ENCODE results near the gene GSDME. TPM values are rescaled to one million over a fixed set of nuclear protein-coding genes. Genes with fewer than 3 reads are reported as not detected.

The GSDME gene
- 50.2 and 60.3 TPM in 2 replicates for total RNA-seq

DNA sequence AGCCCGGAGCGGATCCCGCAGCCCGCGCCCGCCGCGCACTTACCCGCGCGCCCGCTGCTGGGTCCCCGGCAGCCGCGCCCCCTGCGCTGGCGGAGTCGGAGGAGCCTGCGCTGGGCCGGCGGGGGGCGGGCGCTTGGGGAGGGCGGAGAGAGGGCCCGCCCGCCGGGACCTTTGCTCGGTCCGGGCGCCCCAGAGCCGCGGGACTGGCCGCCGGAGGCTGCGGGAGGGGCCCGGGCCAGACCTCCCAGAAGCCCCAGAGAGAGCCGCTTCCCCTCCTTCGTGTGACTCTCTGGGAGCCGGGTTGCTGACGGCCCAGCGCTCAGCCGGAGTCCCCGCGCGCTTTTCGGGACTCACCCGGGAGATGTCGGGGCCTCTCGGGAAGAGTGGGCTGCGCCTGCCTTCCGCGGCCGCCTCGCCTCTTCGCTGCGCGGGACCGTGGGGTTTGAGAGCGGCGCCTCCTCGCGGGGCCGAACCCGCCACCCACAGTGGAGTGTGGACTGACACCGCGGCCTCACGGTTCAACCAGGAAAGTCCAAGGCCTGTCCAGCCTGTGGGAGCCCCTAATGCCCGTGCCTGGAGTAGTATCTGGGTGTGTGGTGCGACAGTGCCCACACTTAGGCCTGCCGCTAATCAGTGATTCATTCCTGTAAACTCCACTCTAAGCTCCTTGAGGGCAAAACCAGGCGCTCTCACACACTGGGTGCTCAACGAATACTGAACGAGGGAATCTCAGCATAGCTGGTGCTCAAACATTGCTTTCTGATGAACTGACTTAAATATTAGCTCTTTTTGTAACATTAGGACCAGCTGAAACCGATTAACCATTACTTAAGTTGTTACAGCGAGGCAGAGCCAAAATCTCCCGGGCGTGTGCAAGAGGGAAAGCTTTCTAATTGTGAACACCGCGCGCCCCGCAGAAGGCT is at the start of gene GSDME:
Gene GSDME (minus strand): TSS at position 112 of the 923 bp plus-strand sequence. CDS start 7,690 bp downstream, outside the sequence.

Other genes starting within 250 kb of the GSDME start
- gene PALS2, start 184.0 kb downstream of the GSDME start, total RNA-seq: 25.9 and 57.2 TPM in 2 replicates
- gene OSBPL3, start 222.7 kb upstream of the GSDME start, total RNA-seq: 16.1 and 19.4 TPM in 2 replicates

Measured in regular cardiac myocyte (primary cell).